ENCODE data around the gene FGFR3. TPM values are rescaled to one million over a fixed set of nuclear protein-coding genes. Genes with fewer than 3 reads are reported as not detected.

Gene FGFR3
- total RNA-seq, 1 donor from 2014 or later, result 44.3 TPM

- DNase-seq (ENCODE audit: extremely low spot score, unreplicated experiment), result no peak
- Mint-ChIP-seq H3K36me3 (no peaks in the 10 kb centered on the region), H3K9me3 (no peaks in the 10 kb centered on the region), H3K27me3 (no peaks in the 10 kb centered on the region), H3K4me1 (ENCODE audit: unreplicated experiment) (no peaks in the 10 kb centered on the region), H3K4me3 (no peak overlapping the region), H3K27ac (no peak overlapping the region)
- TF ChIP-seq CTCF (conservative IDR thresholded peaks at IDR 0.05), result no peak
Measured at GRCh38 chr4:1813231-1813630, 20.1 kb downstream of the FGFR3 start.

- Mint-ChIP-seq H3K36me3 (no peaks in the 10 kb centered on the region), H3K27ac (no peak overlapping the region), H3K4me1 (ENCODE audit: unreplicated experiment) (no peaks in the 10 kb centered on the region), H3K9me3 (no peaks in the 10 kb centered on the region), H3K27me3 (no peaks in the 10 kb centered on the region), H3K4me3 (no peak overlapping the region)
- DNase-seq (ENCODE audit: extremely low spot score, unreplicated experiment), result no peak
- no peak for TF ChIP-seq CTCF (conservative IDR thresholded peaks at IDR 0.05)
Measured at GRCh38 chr4:1813915-1814314, 20.8 kb downstream of the FGFR3 start.

GRCh38 chr4:1814453-1814852, 21.4 kb downstream of the FGFR3 start:
- peaks cover 3% of the 10 kb centered on the region for H3K36me3 Mint-ChIP-seq

GRCh38 chr4:1815096-1815996, 22.3 kb downstream of the FGFR3 start:
- Mint-ChIP-seq H3K4me3 (no peak overlapping the region), H3K36me3 (peaks cover 3% of the 10 kb centered on the region)

More at GRCh38 chr4:1814453-1814852, 21.4 kb downstream of the FGFR3 start:
- Mint-ChIP-seq H3K9me3 (no peaks in the 10 kb centered on the region), H3K4me3 (no peak overlapping the region), H3K27me3 (no peaks in the 10 kb centered on the region), H3K27ac (no peak overlapping the region), H3K4me1 (ENCODE audit: unreplicated experiment) (no peaks in the 10 kb centered on the region)
- TF ChIP-seq CTCF (conservative IDR thresholded peaks at IDR 0.05), result no peak
- no peak for DNase-seq (ENCODE audit: extremely low spot score, unreplicated experiment)

More at GRCh38 chr4:1815096-1815996, 22.3 kb downstream of the FGFR3 start:
- Mint-ChIP-seq H3K27ac (no peak overlapping the region), H3K4me1 (ENCODE audit: unreplicated experiment) (no peaks in the 10 kb centered on the region), H3K27me3 (no peaks in the 10 kb centered on the region), H3K9me3 (no peaks in the 10 kb centered on the region)
- no peak for TF ChIP-seq CTCF (conservative IDR thresholded peaks at IDR 0.05)
- no peak for DNase-seq (ENCODE audit: extremely low spot score, unreplicated experiment)
